T47D (cell line): ENCODE measurements around the gene NACC2.

Experiments used
- DNase-seq, 2 experiments: peaks; one replicate each; pipeline versions ENCODE4 v3.0.0 to v3.0.0-alpha.2; 2011 to 2012; ENCODE audit warnings: low read depth in 1 of 2, low spot score in 1 of 2
- JUND ChIP-seq: IDR thresholded peaks from 2 replicates; pipeline ENCODE4 v1.6.1; 2012; ENCODE audit warnings: low read depth
- in situ Hi-C: cut with HindIII; loops from 2 replicates; pipeline ENCODE4 v1.10.0; 2016; ENCODE audit warnings: low sequenced_read_pairs, low pct_unique_long_range_greater_than_20kb

The NACC2 gene

GRCh38 chr9:136017289-136018190, 77.5 kb downstream of the NACC2 start:
- DNase-seq = no peak
- in situ Hi-C loops = no loop called here
- TF ChIP-seq JUND = no peak

GRCh38 chr9:136016572-136017288, 78.4 kb downstream of the NACC2 start:
- no peak for TF ChIP-seq JUND
- in situ Hi-C loops = no loop called here

DNA sequence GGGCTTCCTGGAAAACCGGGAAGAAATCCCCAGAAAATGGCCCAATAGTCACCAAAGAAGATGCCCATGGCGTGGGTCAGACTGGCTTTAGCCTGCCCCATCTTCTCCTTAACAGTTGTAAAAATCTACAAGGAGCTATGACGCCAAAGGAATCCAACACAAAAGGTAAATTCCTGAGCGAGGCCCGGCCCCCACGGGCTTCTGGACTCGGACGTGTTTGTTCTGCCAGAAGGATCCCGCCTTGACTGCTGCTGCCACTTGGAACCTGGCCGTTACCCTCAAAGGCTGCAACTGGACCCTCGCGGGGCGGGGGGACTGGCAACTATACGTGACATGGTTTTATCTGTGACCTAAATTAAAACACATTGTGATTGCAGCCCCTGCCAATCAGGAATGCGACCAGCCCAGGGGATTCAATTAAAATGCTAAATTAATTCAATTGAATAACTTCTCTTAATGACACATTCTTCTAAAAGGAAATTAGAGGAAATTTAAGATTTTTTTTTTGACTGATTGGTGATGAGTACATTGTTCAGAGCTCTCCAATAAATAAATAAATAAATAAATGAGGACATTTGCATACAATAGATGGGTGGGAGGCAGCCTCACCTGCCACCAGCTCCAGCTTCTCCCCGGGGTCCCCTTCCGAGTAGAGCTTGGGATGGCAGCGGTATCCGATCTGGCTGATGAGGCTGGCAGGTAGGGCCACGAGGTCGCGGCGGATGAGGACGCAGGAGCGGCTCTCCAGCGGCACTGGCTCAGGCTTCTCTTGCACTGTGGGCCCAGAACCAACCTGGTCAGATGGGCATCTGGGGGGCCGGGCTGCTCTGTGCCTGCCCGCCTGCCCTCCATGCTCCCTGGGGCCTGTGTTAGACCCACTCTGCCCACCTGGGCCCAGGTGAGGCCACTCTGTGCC, 79.2 kb downstream of the NACC2 start:
- no peak for DNase-seq
- in situ Hi-C loops = no loop called here

More at GRCh38 chr9:136016572-136017288, 78.4 kb downstream of the NACC2 start:
- no peak for DNase-seq

DNA sequence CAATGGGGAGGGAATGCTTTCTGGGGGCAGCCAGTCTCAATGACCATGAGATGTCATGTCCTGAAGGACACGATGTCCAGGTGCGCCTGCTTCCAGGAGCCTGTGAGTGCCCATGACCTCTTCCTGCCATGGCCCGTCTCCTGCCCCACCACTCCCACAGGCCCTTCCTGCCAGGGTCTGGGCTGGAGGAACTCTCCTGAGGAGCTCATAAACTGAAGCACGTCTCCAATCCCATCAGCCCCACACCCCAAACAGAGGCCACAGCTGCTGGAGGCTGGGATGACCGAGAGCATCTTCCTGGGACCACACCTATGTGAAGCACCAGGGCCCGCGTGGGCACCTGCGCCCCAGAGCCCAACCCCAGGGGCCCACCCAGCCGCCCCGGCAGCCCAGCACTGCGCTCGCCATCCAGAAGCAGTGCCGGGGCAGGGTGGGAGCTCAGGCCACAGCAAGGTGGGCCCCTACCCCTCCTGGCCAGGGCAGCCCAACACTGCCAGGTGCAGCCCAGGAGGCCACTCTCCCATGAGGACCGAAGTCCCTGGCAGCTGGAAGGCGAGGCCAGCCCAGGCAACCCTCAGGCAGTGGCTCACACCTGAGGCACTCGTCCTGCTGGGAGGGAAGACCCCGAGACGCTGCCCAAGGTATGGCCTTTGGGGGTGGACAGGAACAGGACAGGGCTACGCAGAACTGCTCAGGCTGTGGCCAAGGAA, 80.0 kb downstream of the NACC2 start:
- DNase-seq = no peak
- no peak for TF ChIP-seq JUND
- in situ Hi-C loops = no loop called here

More for the DNA sequence above, 79.2 kb downstream of the NACC2 start:
- no peak for TF ChIP-seq JUND

GRCh38 chr9:136014147-136014923, 80.8 kb downstream of the NACC2 start:
- in situ Hi-C loops = no loop called here
- DNase-seq = no peak
- no peak for TF ChIP-seq JUND

DNA sequence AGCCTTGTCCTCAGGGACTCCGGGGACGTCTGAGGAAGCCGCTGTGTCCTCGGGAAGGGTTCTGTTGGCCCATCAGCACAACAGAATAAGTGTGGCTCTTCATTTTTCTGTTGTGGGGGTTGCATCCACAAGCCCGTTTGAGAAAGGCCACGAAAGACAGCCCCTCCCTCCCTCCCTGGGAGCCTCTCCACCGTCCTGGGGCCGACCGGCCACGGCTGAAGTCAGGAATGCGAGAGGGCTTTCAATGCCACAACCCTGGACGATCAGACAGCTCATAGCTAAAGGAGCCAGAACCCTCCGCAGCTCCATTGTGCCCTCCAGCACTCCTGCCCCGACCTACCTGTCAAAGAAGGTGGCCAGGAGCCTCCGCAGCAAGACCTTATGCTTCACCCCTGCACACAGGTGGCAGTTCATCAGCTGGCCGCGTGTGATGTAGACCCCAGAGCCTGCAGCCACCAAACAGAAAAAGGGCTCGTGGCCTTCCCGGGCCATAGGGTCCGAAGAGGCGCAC, 81.5 kb downstream of the NACC2 start:
- DNase-seq = no peak
- TF ChIP-seq JUND = no peak
- in situ Hi-C loops = no loop called here

- no peak for TF ChIP-seq JUND
- DNase-seq = no peak
- in situ Hi-C loops = no loop called here
These were observed 82.0 kb downstream of the NACC2 start for GRCh38 chr9:136013116-136013515.

GRCh38 chr9:136012651-136013050, 82.4 kb downstream of the NACC2 start:
- in situ Hi-C loops = no loop called here
- TF ChIP-seq JUND = no peak
- no peak for DNase-seq

DNA sequence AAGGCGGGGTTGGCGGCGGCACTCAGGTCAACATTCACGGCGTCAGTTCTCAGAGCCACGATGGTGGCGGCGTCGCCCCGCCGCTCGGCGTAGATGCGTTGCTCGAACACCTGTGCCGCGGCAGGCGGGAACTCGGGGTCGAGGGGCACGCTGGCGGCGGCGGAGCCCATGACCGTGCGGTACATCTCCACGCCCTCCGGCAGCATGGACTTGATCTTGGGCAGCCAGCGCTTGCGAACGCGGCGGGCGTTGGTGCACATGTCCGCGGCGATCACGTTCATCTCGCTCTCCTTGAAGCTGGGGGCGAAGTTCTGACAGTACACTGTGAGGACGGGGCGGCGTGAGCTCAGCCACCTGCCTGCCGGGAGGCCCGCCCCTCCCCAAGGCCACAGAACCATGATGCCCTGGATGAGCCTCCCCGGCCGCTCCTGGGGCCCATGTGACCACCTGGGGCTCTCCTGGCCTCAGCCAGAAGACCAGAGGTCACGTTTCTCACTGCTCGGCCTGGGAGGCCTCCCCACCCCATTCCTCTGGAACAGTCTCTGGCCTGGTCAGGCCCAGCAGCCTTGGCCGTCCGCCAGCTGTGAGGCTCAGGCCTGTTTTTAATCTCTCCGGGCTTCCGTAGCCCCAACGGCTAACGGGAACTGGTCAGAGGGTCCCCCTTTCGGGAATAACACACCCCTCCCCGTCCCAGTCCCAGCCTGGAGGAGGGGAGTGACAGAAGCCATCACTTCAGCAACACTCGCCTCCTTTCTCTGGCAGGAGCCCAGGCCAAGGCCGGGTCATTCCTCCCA, 83.2 kb downstream of the NACC2 start:
- no peak for TF ChIP-seq JUND
- in situ Hi-C loops = no loop called here
- DNase-seq = no peak

DNA sequence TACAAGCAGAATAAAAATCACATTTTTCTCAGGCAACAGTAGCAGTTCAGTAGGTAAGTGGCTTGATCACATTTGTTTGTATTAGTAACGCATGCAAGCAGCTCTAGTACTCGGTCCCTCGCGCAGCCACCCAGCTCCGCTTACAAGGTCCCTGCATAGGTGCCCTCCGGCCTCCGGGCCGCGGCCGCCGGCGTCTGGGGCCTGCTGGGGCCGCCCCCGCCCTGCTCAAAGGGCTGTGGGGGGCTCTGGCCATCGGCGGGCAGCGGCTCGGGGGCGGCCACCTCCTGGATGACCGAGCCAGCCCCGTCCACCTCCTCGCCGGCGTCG, 83.8 kb downstream of the NACC2 start:
- no peak for TF ChIP-seq JUND
- in situ Hi-C loops = no loop called here
- no peak for DNase-seq
